Fibroblast of lung (primary cell): Measurements from ENCODE around the gene RBM20. TPM values are rescaled to one million over a fixed set of nuclear protein-coding genes. Genes with fewer than 3 reads are reported as not detected.

ENCODE experiments used
- DNase-seq, 2 donors: peaks; one replicate each; pipeline versions ENCODE4 v3.0.0 to v3.0.0-alpha.2; 2010; ENCODE audit warnings: low read depth in 2 of 2
- H2AFZ ChIP-seq: 2 replicates; pipeline ENCODE4 v1.5.1; 2012; ENCODE audit warnings: low read length, control low read depth, inconsistent platforms
- H3K27ac ChIP-seq: 2 replicates; pipeline ENCODE4 v1.5.1; 2011; ENCODE audit warnings: low read length, control low read depth; ENCODE audit not compliant: insufficient read depth
- H3K27me3 ChIP-seq: 2 replicates; pipeline ENCODE4 v1.5.1; 2011; ENCODE audit warnings: mild to moderate bottlenecking, low read length; ENCODE audit not compliant: control insufficient read depth, insufficient read depth
- H3K36me3 ChIP-seq: 2 replicates; pipeline ENCODE4 v1.5.1; 2011; ENCODE audit warnings: low read length; ENCODE audit not compliant: control insufficient read depth, insufficient read depth
- H3K4me1 ChIP-seq: 2 replicates; pipeline ENCODE4 v1.5.1; 2011; ENCODE audit warnings: low read length; ENCODE audit not compliant: control insufficient read depth, insufficient read depth; ENCODE audit errors: extremely low read depth
- H3K4me2 ChIP-seq: 2 replicates; pipeline ENCODE4 v1.5.1; 2011; ENCODE audit warnings: low read length, control low read depth; ENCODE audit not compliant: insufficient read depth; ENCODE audit errors: extremely low read depth
- H3K4me3 ChIP-seq, 4 experiments: fragments of 200-600 bp in 1 of 4; sonication (generic) in 1 of 4; replicated peaks in 1 of 4; 2 replicates each; pipeline ENCODE4 v1.5.1; 2011 to 2016; ENCODE audit warnings: low read length in 4 of 4, low read depth in 3 of 4, mild to moderate bottlenecking in 3 of 4, control low read depth in 2 of 4, inconsistent platforms in 1 of 4, mixed read lengths in 1 of 4; ENCODE audit not compliant: insufficient read depth in 1 of 4; ENCODE audit errors: control extremely low read depth in 1 of 4
- H3K79me2 ChIP-seq: 2 replicates; pipeline ENCODE4 v1.5.1; 2012; ENCODE audit warnings: mild to moderate bottlenecking, low read length, inconsistent platforms; ENCODE audit not compliant: control insufficient read depth, insufficient read depth
- H3K9ac ChIP-seq: 2 replicates; pipeline ENCODE4 v1.5.1; 2011; ENCODE audit warnings: mild to moderate bottlenecking, low read length, control low read depth; ENCODE audit not compliant: insufficient read depth
- H3K9me3 ChIP-seq: 2 replicates; pipeline ENCODE4 v1.5.1; 2012; ENCODE audit warnings: low read depth, low read length; ENCODE audit not compliant: control insufficient read depth, insufficient read depth
- H4K20me1 ChIP-seq: 2 replicates; pipeline ENCODE4 v1.5.1; 2011; ENCODE audit warnings: low read length; ENCODE audit not compliant: control insufficient read depth, insufficient read depth; ENCODE audit errors: extremely low read depth
- EZH2 ChIP-seq: IDR thresholded peaks from 2 replicates; pipeline ENCODE4 v1.5.1; 2012; ENCODE audit warnings: low read length, control low read depth, mild to moderate bottlenecking; ENCODE audit errors: missing control alignments
- polyA plus RNA-seq, 2 donors: library from polyadenylated mRNA; depleted of rRNA in 1 of 2; stranded (reverse) in 1 of 2; unstranded in 1 of 2; fragments of >200 nt; gene quantifications; 2 replicates each; pipeline ENCODE4 v1.2.1, GENCODE V29; 2011 to 2012; ENCODE audit warnings: missing spikeins in 1 of 2
- total RNA-seq: library from RNA; depleted of rRNA; stranded (reverse); fragments of >200 nt; gene quantifications from 2 replicates; pipeline ENCODE4 v1.2.1, GENCODE V29; 2014
- TF ChIP-seq, protein P1 (sequence below), 2 donors: IDR thresholded peaks in 1 of 2; conservative IDR thresholded peaks in 1 of 2; 1 replicate in 1 of 2; 2 replicates in 1 of 2; pipeline ENCODE4 v1.5.1; 2011 to 2012; ENCODE audit warnings: low read length in 2 of 2, control low read depth in 1 of 2, inconsistent platforms in 1 of 2, low read depth in 1 of 2, mild to moderate bottlenecking in 1 of 2

RBM20 gene
- total and polyA plus RNA-seq, 2 donors (not counting 1 experiment from before 2014, with no cell fraction given), result under 0.01 to 0.05 TPM

- no peak for TF ChIP-seq EZH2
- TF ChIP-seq, protein P1, sequence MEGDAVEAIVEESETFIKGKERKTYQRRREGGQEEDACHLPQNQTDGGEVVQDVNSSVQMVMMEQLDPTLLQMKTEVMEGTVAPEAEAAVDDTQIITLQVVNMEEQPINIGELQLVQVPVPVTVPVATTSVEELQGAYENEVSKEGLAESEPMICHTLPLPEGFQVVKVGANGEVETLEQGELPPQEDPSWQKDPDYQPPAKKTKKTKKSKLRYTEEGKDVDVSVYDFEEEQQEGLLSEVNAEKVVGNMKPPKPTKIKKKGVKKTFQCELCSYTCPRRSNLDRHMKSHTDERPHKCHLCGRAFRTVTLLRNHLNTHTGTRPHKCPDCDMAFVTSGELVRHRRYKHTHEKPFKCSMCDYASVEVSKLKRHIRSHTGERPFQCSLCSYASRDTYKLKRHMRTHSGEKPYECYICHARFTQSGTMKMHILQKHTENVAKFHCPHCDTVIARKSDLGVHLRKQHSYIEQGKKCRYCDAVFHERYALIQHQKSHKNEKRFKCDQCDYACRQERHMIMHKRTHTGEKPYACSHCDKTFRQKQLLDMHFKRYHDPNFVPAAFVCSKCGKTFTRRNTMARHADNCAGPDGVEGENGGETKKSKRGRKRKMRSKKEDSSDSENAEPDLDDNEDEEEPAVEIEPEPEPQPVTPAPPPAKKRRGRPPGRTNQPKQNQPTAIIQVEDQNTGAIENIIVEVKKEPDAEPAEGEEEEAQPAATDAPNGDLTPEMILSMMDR (conservative IDR thresholded peaks at IDR 0.05 in 1 of 2, IDR thresholded peaks at IDR 0.05 in 1 of 2; ENCODE audit: low read depth in 1 of 2, low read length in 2 of 2), result no peak
Measured at GRCh38 chr10:110876788-110877187, 232.7 kb downstream of the RBM20 start.

GRCh38 chr10:110880012-110880411, 235.9 kb downstream of the RBM20 start:
- Histone ChIP-seq H3K27me3 (no peaks in the 10 kb centered on the region), H3K4me2 (no peak overlapping the region), H3K4me1 (peaks cover 2% of the 10 kb centered on the region), H3K9ac (no peak overlapping the region), H3K36me3 (no peaks in the 10 kb centered on the region), H2AFZ (no peak overlapping the region), H3K4me3 (no peak overlapping the region), H3K79me2 (no peaks in the 10 kb centered on the region), H3K27ac (no peak overlapping the region), H3K9me3 (no peaks in the 10 kb centered on the region), H4K20me1 (no peaks in the 10 kb centered on the region)
- TF ChIP-seq, protein P1 (conservative IDR thresholded peaks at IDR 0.05 in 1 of 2, IDR thresholded peaks at IDR 0.05 in 1 of 2; ENCODE audit: low read depth in 1 of 2, low read length in 2 of 2), result no peak
- no peak for TF ChIP-seq EZH2
- DNase-seq, result no peak

More at GRCh38 chr10:110876788-110877187, 232.7 kb downstream of the RBM20 start:
- Histone ChIP-seq H3K36me3 (no peaks in the 10 kb centered on the region), H3K9me3 (no peaks in the 10 kb centered on the region), H3K4me1 (no peaks in the 10 kb centered on the region), H3K9ac (no peak overlapping the region), H3K4me2 (no peak overlapping the region), H2AFZ (no peak overlapping the region), H3K27me3 (no peaks in the 10 kb centered on the region), H3K79me2 (peaks cover 9% of the 10 kb centered on the region), H3K4me3 (no peak overlapping the region), H3K27ac (no peak overlapping the region), H4K20me1 (no peaks in the 10 kb centered on the region)
- no peak for DNase-seq

GRCh38 chr10:110881247-110881646, 237.1 kb downstream of the RBM20 start:
- Histone ChIP-seq H4K20me1 (no peaks in the 10 kb centered on the region), H3K27me3 (no peaks in the 10 kb centered on the region), H3K9me3 (no peaks in the 10 kb centered on the region), H3K4me1 (peaks cover 2% of the 10 kb centered on the region), H3K4me3 (no peak overlapping the region), H3K36me3 (no peaks in the 10 kb centered on the region), H3K27ac (no peak overlapping the region), H3K9ac (no peak overlapping the region), H3K4me2 (no peak overlapping the region), H2AFZ (no peak overlapping the region), H3K79me2 (no peaks in the 10 kb centered on the region)
- no peak for DNase-seq
- TF ChIP-seq, protein P1 (conservative IDR thresholded peaks at IDR 0.05 in 1 of 2, IDR thresholded peaks at IDR 0.05 in 1 of 2; ENCODE audit: low read depth in 1 of 2, low read length in 2 of 2), result no peak
- no peak for TF ChIP-seq EZH2
